IPS DF 6.9 (cell line): Measurements from ENCODE around the gene RPL13.

Source experiments
- DNase-seq: peaks from one replicate; pipeline ENCODE4 v3.0.0-alpha.2; 2013; ENCODE audit warnings: low read depth, low spot score
- H3K27ac ChIP-seq: one replicate; pipeline ENCODE4 v1.5.1; 2013; ENCODE audit warnings: low read length, control low read depth
- H3K27me3 ChIP-seq: 2 replicates; pipeline ENCODE4 v1.6.1; 2013; ENCODE audit warnings: mild to moderate bottlenecking, low read length; ENCODE audit not compliant: control insufficient read depth, insufficient read depth
- H3K36me3 ChIP-seq: 2 replicates; pipeline ENCODE4 v1.6.1; 2013; ENCODE audit warnings: low read length; ENCODE audit not compliant: control insufficient read depth, insufficient read depth
- H3K4me1 ChIP-seq: 2 replicates; pipeline ENCODE4 v1.6.1; 2013; ENCODE audit warnings: low read length; ENCODE audit not compliant: control insufficient read depth, insufficient read depth
- H3K4me3 ChIP-seq: 2 replicates; pipeline ENCODE4 v1.5.1; 2013; ENCODE audit warnings: mild to moderate bottlenecking, low read length
- H3K9me3 ChIP-seq: 2 replicates; pipeline ENCODE4 v1.6.1; 2013; ENCODE audit warnings: low read length, inconsistent platforms; ENCODE audit not compliant: control insufficient read depth, insufficient read depth
- WGBS: extraction: QIAGEN DNeasy Blood & Tissue Kit; methylation state at CpG from one replicate; pipeline ENCODE4 v1.1.7; 2013; ENCODE audit warnings: mixed read lengths, missing lambda C conversion rate; ENCODE audit not compliant: insufficient read length, insufficient coverage; 5-methylcytosine and 5-hydroxymethylcytosine counted together

RPL13 gene

GRCh38 chr16:89530401-89531381 lies 29.8 kb upstream of the RPL13 start:
- no peaks in the 10 kb centered on the region for H3K27me3 ChIP-seq
- no CpG with 5 or more reads among the region's 37 CpGs for WGBS
- no peak for DNase-seq
- H3K4me1 ChIP-seq = no peaks in the 10 kb centered on the region
- no peaks in the 10 kb centered on the region for H3K9me3 ChIP-seq
- peaks cover 48% of the 10 kb centered on the region for H3K36me3 ChIP-seq
- H3K4me3 ChIP-seq = no peak overlapping the region
- no peak overlapping the region for H3K27ac ChIP-seq

GRCh38 chr16:89531821-89532526 lies 28.5 kb upstream of the RPL13 start:
- H3K36me3 ChIP-seq = peaks cover 48% of the 10 kb centered on the region
- no CpG with 5 or more reads among the region's 31 CpGs for WGBS
- H3K4me3 ChIP-seq = no peak overlapping the region
- no peak overlapping the region for H3K27ac ChIP-seq
- H3K4me1 ChIP-seq = no peaks in the 10 kb centered on the region
- no peak for DNase-seq
- no peaks in the 10 kb centered on the region for H3K27me3 ChIP-seq
- no peaks in the 10 kb centered on the region for H3K9me3 ChIP-seq

- Histone ChIP-seq H3K27me3 (no peaks in the 10 kb centered on the region), H3K9me3 (no peaks in the 10 kb centered on the region), H3K36me3 (peaks cover 60% of the 10 kb centered on the region), H3K27ac (no peak overlapping the region), H3K4me1 (no peaks in the 10 kb centered on the region), H3K4me3 (no peak overlapping the region)
- no peak for DNase-seq
- no CpG with 5 or more reads among the region's 11 CpGs for WGBS
Measured at GRCh38 chr16:89534252-89534756, 26.2 kb upstream of the RPL13 start.

GRCh38 chr16:89536371-89536770 lies 24.1 kb upstream of the RPL13 start:
- no CpG with 5 or more reads among the region's 24 CpGs for WGBS
- H3K9me3 ChIP-seq = no peaks in the 10 kb centered on the region
- H3K27me3 ChIP-seq = no peaks in the 10 kb centered on the region
- no peak overlapping the region for H3K4me3 ChIP-seq
- no peak for DNase-seq
- H3K4me1 ChIP-seq = no peaks in the 10 kb centered on the region
- no peak overlapping the region for H3K27ac ChIP-seq
- peaks cover 46% of the 10 kb centered on the region for H3K36me3 ChIP-seq

- no peaks in the 10 kb centered on the region for H3K27me3 ChIP-seq
- H3K4me3 ChIP-seq = no peak overlapping the region
- H3K27ac ChIP-seq = no peak overlapping the region
- no CpG with 5 or more reads among the region's 36 CpGs for WGBS
- no peak for DNase-seq
- peaks cover 40% of the 10 kb centered on the region for H3K36me3 ChIP-seq
- H3K4me1 ChIP-seq = no peaks in the 10 kb centered on the region
- H3K9me3 ChIP-seq = no peaks in the 10 kb centered on the region
Measured at GRCh38 chr16:89536886-89537548, 23.5 kb upstream of the RPL13 start.

GRCh38 chr16:89537549-89537925 lies 22.9 kb upstream of the RPL13 start:
- Histone ChIP-seq H3K4me1 (no peaks in the 10 kb centered on the region), H3K27me3 (no peaks in the 10 kb centered on the region), H3K36me3 (peaks cover 36% of the 10 kb centered on the region), H3K9me3 (no peaks in the 10 kb centered on the region), H3K27ac (no peak overlapping the region), H3K4me3 (no peak overlapping the region)
- WGBS = no CpG with 5 or more reads among the region's 7 CpGs
- DNase-seq = no peak

GRCh38 chr16:89538286-89538685 lies 22.2 kb upstream of the RPL13 start:
- Histone ChIP-seq H3K4me3 (no peak overlapping the region), H3K27ac (no peak overlapping the region), H3K36me3 (peaks cover 36% of the 10 kb centered on the region), H3K9me3 (no peaks in the 10 kb centered on the region), H3K27me3 (no peaks in the 10 kb centered on the region), H3K4me1 (no peaks in the 10 kb centered on the region)
- DNase-seq = no peak
- WGBS = no CpG with 5 or more reads among the region's 12 CpGs

GRCh38 chr16:89540557-89540956 lies 19.9 kb upstream of the RPL13 start:
- peaks cover 28% of the 10 kb centered on the region for H3K36me3 ChIP-seq
- WGBS = no CpG with 5 or more reads among the region's 13 CpGs
- no peak overlapping the region for H3K27ac ChIP-seq
- DNase-seq = no peak
- no peaks in the 10 kb centered on the region for H3K4me1 ChIP-seq
- H3K9me3 ChIP-seq = no peaks in the 10 kb centered on the region
- H3K4me3 ChIP-seq = no peak overlapping the region
- H3K27me3 ChIP-seq = no peaks in the 10 kb centered on the region

- no peaks in the 10 kb centered on the region for H3K9me3 ChIP-seq
- no peak for DNase-seq
- no peak overlapping the region for H3K4me3 ChIP-seq
- H3K36me3 ChIP-seq = peaks cover 28% of the 10 kb centered on the region
- H3K27me3 ChIP-seq = no peaks in the 10 kb centered on the region
- no peak overlapping the region for H3K27ac ChIP-seq
- no CpG with 5 or more reads among the region's 21 CpGs for WGBS
- H3K4me1 ChIP-seq = no peaks in the 10 kb centered on the region
Measured at GRCh38 chr16:89541792-89542191, 18.7 kb upstream of the RPL13 start.

GRCh38 chr16:89544113-89544512 lies 16.4 kb upstream of the RPL13 start:
- Histone ChIP-seq H3K27me3 (no peaks in the 10 kb centered on the region), H3K4me1 (no peaks in the 10 kb centered on the region), H3K36me3 (peaks cover 21% of the 10 kb centered on the region), H3K27ac (no peak overlapping the region), H3K9me3 (no peaks in the 10 kb centered on the region), H3K4me3 (no peak overlapping the region)
- no CpG with 5 or more reads among the region's 11 CpGs for WGBS
- DNase-seq = no peak
